GM19324 (cell line): ENCODE data around the gene PLCB1.
"Not testable (repeated sequence)": the region's sequence is repeated elsewhere in the genome, so short reads cannot be mapped to it uniquely, and the experiment has no call there.

Experiments
- ATAC-seq: cut with Tn5 transposase; IDR thresholded peaks from one replicate; pipeline ENCODE4 v1.9.1; 2021; ENCODE audit warnings: mild to moderate bottlenecking, moderate library complexity; ENCODE audit not compliant: unreplicated experiment, low FRiP score

The PLCB1 gene

GRCh38 chr20:8633366-8633765 lies 501.3 kb downstream of the PLCB1 start:
- no peak for ATAC-seq

GRCh38 chr20:8635048-8635572 lies 503.0 kb downstream of the PLCB1 start:
- no peak for ATAC-seq

GRCh38 chr20:8635837-8636236 lies 503.8 kb downstream of the PLCB1 start:
- ATAC-seq, result no peak

- no peak for ATAC-seq
These were observed 507.2 kb downstream of the PLCB1 start for GRCh38 chr20:8639112-8639778.

DNA sequence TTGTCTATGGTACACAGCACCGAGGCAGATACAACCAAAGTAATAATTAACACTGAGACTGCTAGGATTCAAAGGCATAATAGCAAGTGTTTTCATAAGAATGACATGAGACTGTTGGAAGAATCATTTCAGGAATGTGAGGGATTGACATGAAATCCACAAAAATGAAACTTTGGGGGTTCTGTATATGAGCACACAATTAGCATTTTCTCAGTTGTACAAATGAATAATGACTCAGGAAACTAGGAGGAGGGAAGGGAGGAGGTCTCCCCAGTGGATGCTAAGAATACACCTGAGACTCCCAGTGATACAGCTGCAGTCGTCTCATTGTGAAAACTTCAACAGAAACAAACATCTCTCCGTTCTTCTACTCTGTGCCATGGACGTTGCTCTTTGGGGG lies 508.4 kb downstream of the PLCB1 start:
- no peak for ATAC-seq

GRCh38 chr20:8642247-8642646 lies 510.2 kb downstream of the PLCB1 start:
- ATAC-seq, result no peak

- not testable (repeated sequence) for ATAC-seq
These were observed 512.4 kb downstream of the PLCB1 start for GRCh38 chr20:8644468-8644867.

- no peak for ATAC-seq
These were observed 513.3 kb downstream of the PLCB1 start for GRCh38 chr20:8645326-8645725.

GRCh38 chr20:8646033-8646441 lies 514.0 kb downstream of the PLCB1 start:
- ATAC-seq, result no peak

- no peak for ATAC-seq
These were observed 514.6 kb downstream of the PLCB1 start for GRCh38 chr20:8646716-8647115.

GRCh38 chr20:8647961-8648441 lies 515.9 kb downstream of the PLCB1 start:
- ATAC-seq, result no peak

GRCh38 chr20:8648466-8648865 lies 516.4 kb downstream of the PLCB1 start:
- ATAC-seq, result no peak

GRCh38 chr20:8652396-8652795 lies 520.3 kb downstream of the PLCB1 start:
- ATAC-seq, result no peak

DNA sequence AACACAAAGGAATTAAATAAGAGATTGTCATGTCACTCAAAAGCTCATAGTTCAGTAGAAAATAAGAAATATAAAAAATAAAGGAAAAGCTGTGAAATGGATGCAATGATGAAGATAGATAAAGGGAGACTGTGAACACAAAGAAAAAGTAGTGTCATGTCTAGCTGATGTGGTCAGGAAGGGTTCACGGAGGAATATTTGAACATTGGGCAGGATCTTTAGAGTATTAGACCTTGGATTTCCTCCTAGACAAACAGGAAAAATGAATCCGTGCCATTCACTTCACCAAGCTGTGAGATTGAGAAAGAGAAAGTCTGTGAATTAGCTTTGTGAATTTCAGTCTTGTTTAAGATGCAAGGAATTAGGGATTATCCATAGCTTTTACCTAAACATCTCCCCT lies 522.4 kb downstream of the PLCB1 start:
- no peak for ATAC-seq

- no peak for ATAC-seq
These were observed 524.3 kb downstream of the PLCB1 start for GRCh38 chr20:8656335-8656734.

GRCh38 chr20:8657664-8658063 lies 525.6 kb downstream of the PLCB1 start:
- no peak for ATAC-seq

GRCh38 chr20:8658103-8658502 lies 526.0 kb downstream of the PLCB1 start:
- no peak for ATAC-seq

DNA sequence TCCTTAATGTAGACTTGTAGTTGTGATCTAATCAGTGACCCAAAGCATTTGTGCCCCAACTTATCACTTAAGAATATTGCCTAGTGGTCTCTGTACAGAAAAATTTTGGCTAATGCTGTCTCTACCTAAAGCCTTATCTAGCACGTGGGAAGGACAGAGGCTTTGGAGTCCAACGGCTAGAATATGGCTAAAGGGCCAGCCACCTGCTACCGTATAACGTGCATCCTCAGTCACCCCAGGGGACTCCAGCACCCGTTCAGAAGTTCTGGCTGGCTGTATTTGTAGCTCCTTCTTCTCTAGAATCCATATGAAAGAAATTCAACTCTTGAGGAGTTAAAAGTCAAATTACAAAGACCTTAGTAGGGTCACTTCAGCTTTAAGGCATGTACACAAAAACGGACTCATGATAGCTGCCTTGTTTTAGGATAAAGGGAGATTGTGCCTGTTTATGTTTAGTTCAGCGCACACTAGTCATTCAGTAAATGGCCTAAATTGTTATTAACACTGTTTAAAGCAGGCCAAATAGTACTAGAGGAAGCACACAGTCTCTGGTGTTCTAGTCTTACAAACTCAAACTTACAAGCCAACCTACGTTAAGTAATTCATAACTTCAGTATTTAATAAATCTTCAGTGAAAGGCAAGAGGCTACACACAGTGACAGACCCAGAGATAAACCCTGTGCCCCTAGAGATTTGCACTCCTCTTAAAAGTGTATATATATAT lies 529.3 kb downstream of the PLCB1 start:
- no peak for ATAC-seq

DNA sequence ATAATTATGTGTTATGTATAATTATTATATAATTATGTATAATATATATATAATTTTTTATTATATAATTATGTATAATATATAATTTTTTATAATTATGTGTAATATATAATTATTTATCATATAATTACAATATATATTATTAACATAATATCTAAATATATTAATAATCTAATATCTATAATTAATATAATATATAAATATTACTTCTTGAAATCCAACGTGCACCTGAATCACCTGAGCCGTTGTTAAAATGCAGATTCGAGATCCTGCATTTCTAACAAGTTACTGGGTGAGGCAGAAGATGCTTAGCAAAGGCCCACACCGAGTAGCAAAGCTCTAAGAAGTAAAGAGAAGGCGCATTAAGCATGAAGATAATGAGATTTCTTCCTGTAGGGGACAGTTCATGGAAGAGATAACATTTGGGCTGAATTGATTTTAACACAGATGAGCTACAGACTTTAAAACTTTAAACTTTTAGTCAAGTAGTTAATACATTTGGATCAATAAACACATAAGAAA lies 530.4 kb downstream of the PLCB1 start:
- no peak for ATAC-seq

DNA sequence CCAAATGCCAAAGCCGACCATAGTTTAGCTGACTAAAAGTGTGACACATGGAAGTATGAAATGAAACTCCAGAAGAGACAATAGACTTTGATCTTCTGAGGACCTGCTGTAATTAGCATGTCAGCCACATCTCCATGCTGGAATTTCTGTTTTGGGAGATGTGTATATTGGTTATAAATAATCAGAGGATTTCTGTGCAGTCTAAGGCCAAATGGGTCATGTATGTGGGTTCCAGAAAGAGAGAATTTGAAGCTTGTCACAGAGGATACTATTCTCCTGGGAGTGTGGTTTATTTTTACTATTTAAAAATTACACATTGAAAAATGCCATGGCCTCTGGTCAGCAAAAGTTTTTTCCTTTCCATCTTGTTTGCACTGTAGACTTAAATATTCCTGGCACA lies 531.4 kb downstream of the PLCB1 start:
- no peak for ATAC-seq

GRCh38 chr20:8664778-8665177 lies 532.7 kb downstream of the PLCB1 start:
- no peak for ATAC-seq

DNA sequence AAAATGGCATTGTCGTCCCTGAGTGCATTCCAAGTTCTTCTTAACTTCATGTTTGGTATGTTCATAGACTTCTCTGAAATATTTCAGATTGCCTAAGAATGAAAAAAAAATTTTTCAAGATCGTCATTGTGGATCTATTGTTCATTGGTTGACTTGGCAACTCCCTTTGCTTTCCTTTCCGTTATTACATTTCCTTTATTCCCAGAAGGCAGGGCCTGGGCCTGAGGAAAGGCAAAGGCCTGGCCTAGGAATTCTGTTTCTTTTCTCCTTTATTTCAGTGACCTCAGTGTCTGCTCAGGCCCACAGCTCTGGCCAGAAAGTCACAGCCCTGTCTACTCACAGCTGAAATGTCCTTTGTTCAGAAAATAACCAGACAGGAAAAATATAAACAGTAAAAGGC lies 535.2 kb downstream of the PLCB1 start:
- ATAC-seq, result no peak
